Measurements from ENCODE around the gene PRKCA. TPM values are rescaled to one million over a fixed set of nuclear protein-coding genes. Genes with fewer than 3 reads are reported as not detected.

Gene PRKCA
- total and polyA plus RNA-seq, 10 of the 15 experiments (the other 5 are each of a cell fraction or from before 2014, with no cell fraction given), result 0.11 to 14.6 (median 0.72) TPM

GRCh38 chr17:66441101-66441661 lies 138.8 kb downstream of the PRKCA start (continued):
- no peak for TF ChIP-seq ZBTB11 (CRISPR knock-in tag; IDR thresholded peaks at IDR 0.05)
- TF ChIP-seq, protein P1, sequence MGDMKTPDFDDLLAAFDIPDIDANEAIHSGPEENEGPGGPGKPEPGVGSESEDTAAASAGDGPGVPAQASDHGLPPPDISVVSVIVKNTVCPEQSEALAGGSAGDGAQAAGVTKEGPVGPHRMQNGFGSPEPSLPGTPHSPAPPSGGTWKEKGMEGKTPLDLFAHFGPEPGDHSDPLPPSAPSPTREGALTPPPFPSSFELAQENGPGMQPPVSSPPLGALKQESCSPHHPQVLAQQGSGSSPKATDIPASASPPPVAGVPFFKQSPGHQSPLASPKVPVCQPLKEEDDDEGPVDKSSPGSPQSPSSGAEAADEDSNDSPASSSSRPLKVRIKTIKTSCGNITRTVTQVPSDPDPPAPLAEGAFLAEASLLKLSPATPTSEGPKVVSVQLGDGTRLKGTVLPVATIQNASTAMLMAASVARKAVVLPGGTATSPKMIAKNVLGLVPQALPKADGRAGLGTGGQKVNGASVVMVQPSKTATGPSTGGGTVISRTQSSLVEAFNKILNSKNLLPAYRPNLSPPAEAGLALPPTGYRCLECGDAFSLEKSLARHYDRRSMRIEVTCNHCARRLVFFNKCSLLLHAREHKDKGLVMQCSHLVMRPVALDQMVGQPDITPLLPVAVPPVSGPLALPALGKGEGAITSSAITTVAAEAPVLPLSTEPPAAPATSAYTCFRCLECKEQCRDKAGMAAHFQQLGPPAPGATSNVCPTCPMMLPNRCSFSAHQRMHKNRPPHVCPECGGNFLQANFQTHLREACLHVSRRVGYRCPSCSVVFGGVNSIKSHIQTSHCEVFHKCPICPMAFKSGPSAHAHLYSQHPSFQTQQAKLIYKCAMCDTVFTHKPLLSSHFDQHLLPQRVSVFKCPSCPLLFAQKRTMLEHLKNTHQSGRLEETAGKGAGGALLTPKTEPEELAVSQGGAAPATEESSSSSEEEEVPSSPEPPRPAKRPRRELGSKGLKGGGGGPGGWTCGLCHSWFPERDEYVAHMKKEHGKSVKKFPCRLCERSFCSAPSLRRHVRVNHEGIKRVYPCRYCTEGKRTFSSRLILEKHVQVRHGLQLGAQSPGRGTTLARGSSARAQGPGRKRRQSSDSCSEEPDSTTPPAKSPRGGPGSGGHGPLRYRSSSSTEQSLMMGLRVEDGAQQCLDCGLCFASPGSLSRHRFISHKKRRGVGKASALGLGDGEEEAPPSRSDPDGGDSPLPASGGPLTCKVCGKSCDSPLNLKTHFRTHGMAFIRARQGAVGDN (IDR thresholded peaks at IDR 0.05), result no peak
- TF ChIP-seq LARP7 (IDR thresholded peaks at IDR 0.05), result no peak
- no peak for TF ChIP-seq WRNIP1 (IDR thresholded peaks at IDR 0.05; ENCODE audit: borderline replicate concordance, low read depth, low read length)
- TF ChIP-seq NR2C1 (IDR thresholded peaks at IDR 0.05), result no peak
- TF ChIP-seq MTA2 (IDR thresholded peaks at IDR 0.05; ENCODE audit: low read depth), result peak; percentile 46; the same call in 1 of the 2 replicates
- no peak for TF ChIP-seq FOXM1 (IDR thresholded peaks at IDR 0.05; ENCODE audit: low read depth, low read length)
- TF ChIP-seq ESRRA (IDR thresholded peaks at IDR 0.05; ENCODE audit: low read length), result no peak
- TF ChIP-seq KLF5 (IDR thresholded peaks at IDR 0.05; ENCODE audit: partially characterized antibody), result no peak
- peak; percentile 90 to 93 for TF ChIP-seq IKZF2 (IDR thresholded peaks at IDR 0.05)
- TF ChIP-seq, protein P2, sequence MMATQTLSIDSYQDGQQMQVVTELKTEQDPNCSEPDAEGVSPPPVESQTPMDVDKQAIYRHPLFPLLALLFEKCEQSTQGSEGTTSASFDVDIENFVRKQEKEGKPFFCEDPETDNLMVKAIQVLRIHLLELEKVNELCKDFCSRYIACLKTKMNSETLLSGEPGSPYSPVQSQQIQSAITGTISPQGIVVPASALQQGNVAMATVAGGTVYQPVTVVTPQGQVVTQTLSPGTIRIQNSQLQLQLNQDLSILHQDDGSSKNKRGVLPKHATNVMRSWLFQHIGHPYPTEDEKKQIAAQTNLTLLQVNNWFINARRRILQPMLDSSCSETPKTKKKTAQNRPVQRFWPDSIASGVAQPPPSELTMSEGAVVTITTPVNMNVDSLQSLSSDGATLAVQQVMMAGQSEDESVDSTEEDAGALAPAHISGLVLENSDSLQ (IDR thresholded peaks at IDR 0.05), result no peak
- no peak for TF ChIP-seq CHD4 (IDR thresholded peaks at IDR 0.05)
- TF ChIP-seq KAT2A (conservative IDR thresholded peaks at IDR 0.05; ENCODE audit: control insufficient read depth, low read depth, low read length), result no peak
- no peak for TF ChIP-seq HDGF (IDR thresholded peaks at IDR 0.05)
- no peak for TF ChIP-seq SP1 (IDR thresholded peaks at IDR 0.05; ENCODE audit: low read depth, low read length)
- peak; percentile 30; the same call in 1 of the 2 replicates for TF ChIP-seq DPF2 (IDR thresholded peaks at IDR 0.05)
- TF ChIP-seq, protein P3, sequence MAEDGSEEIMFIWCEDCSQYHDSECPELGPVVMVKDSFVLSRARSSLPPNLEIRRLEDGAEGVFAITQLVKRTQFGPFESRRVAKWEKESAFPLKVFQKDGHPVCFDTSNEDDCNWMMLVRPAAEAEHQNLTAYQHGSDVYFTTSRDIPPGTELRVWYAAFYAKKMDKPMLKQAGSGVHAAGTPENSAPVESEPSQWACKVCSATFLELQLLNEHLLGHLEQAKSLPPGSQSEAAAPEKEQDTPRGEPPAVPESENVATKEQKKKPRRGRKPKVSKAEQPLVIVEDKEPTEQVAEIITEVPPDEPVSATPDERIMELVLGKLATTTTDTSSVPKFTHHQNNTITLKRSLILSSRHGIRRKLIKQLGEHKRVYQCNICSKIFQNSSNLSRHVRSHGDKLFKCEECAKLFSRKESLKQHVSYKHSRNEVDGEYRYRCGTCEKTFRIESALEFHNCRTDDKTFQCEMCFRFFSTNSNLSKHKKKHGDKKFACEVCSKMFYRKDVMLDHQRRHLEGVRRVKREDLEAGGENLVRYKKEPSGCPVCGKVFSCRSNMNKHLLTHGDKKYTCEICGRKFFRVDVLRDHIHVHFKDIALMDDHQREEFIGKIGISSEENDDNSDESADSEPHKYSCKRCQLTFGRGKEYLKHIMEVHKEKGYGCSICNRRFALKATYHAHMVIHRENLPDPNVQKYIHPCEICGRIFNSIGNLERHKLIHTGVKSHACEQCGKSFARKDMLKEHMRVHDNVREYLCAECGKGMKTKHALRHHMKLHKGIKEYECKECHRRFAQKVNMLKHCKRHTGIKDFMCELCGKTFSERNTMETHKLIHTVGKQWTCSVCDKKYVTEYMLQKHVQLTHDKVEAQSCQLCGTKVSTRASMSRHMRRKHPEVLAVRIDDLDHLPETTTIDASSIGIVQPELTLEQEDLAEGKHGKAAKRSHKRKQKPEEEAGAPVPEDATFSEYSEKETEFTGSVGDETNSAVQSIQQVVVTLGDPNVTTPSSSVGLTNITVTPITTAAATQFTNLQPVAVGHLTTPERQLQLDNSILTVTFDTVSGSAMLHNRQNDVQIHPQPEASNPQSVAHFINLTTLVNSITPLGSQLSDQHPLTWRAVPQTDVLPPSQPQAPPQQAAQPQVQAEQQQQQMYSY (CRISPR knock-in tag; IDR thresholded peaks at IDR 0.05), result no peak
- TF ChIP-seq EED (IDR thresholded peaks at IDR 0.05; ENCODE audit: low read depth), result peak; percentile 57
- TF ChIP-seq NR2F1 (conservative IDR thresholded peaks at IDR 0.05), result no peak
- TF ChIP-seq RELA (IDR thresholded peaks at IDR 0.05; ENCODE audit: borderline replicate concordance, partially characterized antibody), result no peak

All from GM12878 (cell line).